ENCODE measurements around the gene DPEP1.

The DPEP1 gene

GRCh38 chr16:89655062-89655643, 41.7 kb downstream of the DPEP1 start:
- H3K79me2 ChIP-seq (ENCODE audit: control insufficient read depth, low read length) = peaks cover 76% of the 10 kb centered on the region
- H3F3A ChIP-seq (ENCODE audit: control insufficient read depth, insufficient read depth) = no peaks in the 10 kb centered on the region
- H3K9me3 ChIP-seq (ENCODE audit: control insufficient read depth, insufficient read depth, low read length) = no peaks in the 10 kb centered on the region
- H3K4me1 ChIP-seq (ENCODE audit: control insufficient read depth, low read length) = peaks cover 20% of the 10 kb centered on the region
- peaks cover 22% of the 10 kb centered on the region for H3K36me3 ChIP-seq (ENCODE audit: control insufficient read depth, low read length)
- no peak overlapping the region for H3K27ac ChIP-seq (ENCODE audit: low read depth, low read length)
- no peak overlapping the region for H3K4me3 ChIP-seq (ENCODE audit: low read length)
- no peak overlapping the region for H3K4me2 ChIP-seq (ENCODE audit: low read length)
- H4K20me1 ChIP-seq (ENCODE audit: control insufficient read depth, insufficient read depth, low read depth, low read length) = peaks cover 7% of the 10 kb centered on the region
- H3K27me3 ChIP-seq (ENCODE audit: control insufficient read depth, low read length) = no peaks in the 10 kb centered on the region
- no peaks in the 10 kb centered on the region for H3K9me2 ChIP-seq (replicated peaks; ENCODE audit: control insufficient read depth, low read length)
- TF ChIP-seq, protein P1, sequence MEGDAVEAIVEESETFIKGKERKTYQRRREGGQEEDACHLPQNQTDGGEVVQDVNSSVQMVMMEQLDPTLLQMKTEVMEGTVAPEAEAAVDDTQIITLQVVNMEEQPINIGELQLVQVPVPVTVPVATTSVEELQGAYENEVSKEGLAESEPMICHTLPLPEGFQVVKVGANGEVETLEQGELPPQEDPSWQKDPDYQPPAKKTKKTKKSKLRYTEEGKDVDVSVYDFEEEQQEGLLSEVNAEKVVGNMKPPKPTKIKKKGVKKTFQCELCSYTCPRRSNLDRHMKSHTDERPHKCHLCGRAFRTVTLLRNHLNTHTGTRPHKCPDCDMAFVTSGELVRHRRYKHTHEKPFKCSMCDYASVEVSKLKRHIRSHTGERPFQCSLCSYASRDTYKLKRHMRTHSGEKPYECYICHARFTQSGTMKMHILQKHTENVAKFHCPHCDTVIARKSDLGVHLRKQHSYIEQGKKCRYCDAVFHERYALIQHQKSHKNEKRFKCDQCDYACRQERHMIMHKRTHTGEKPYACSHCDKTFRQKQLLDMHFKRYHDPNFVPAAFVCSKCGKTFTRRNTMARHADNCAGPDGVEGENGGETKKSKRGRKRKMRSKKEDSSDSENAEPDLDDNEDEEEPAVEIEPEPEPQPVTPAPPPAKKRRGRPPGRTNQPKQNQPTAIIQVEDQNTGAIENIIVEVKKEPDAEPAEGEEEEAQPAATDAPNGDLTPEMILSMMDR (IDR thresholded peaks at IDR 0.05; ENCODE audit: low read depth, low read length, poor library complexity, severe bottlenecking) = no peak
- TF ChIP-seq EZH2phosphoT487 (IDR thresholded peaks at IDR 0.05; ENCODE audit: borderline replicate concordance, low read length) = no peak

- TF ChIP-seq, protein P1 (IDR thresholded peaks at IDR 0.05; ENCODE audit: low read depth, low read length, poor library complexity, severe bottlenecking) = no peak
- no peak for TF ChIP-seq EZH2phosphoT487 (IDR thresholded peaks at IDR 0.05; ENCODE audit: borderline replicate concordance, low read length)
- Histone ChIP-seq H3K4me2 (ENCODE audit: low read length) (peak overlapping the region; percentile 75), H3K27ac (ENCODE audit: low read depth, low read length) (no peak overlapping the region), H3K4me1 (ENCODE audit: control insufficient read depth, low read length) (peaks cover 20% of the 10 kb centered on the region), H3K36me3 (ENCODE audit: control insufficient read depth, low read length) (peaks cover 36% of the 10 kb centered on the region), H3F3A (ENCODE audit: control insufficient read depth, insufficient read depth) (no peaks in the 10 kb centered on the region), H3K9me2 (replicated peaks; ENCODE audit: control insufficient read depth, low read length) (no peaks in the 10 kb centered on the region), H3K4me3 (ENCODE audit: low read length) (peak overlapping the region; percentile 84), H3K79me2 (ENCODE audit: control insufficient read depth, low read length) (peaks cover 78% of the 10 kb centered on the region), H3K9me3 (ENCODE audit: control insufficient read depth, insufficient read depth, low read length) (no peaks in the 10 kb centered on the region), H4K20me1 (ENCODE audit: control insufficient read depth, insufficient read depth, low read depth, low read length) (peaks cover 7% of the 10 kb centered on the region), H3K27me3 (ENCODE audit: control insufficient read depth, low read length) (no peaks in the 10 kb centered on the region)
Observed at GRCh38 chr16:89656435-89657121, 43.1 kb downstream of the DPEP1 start.

DNA sequence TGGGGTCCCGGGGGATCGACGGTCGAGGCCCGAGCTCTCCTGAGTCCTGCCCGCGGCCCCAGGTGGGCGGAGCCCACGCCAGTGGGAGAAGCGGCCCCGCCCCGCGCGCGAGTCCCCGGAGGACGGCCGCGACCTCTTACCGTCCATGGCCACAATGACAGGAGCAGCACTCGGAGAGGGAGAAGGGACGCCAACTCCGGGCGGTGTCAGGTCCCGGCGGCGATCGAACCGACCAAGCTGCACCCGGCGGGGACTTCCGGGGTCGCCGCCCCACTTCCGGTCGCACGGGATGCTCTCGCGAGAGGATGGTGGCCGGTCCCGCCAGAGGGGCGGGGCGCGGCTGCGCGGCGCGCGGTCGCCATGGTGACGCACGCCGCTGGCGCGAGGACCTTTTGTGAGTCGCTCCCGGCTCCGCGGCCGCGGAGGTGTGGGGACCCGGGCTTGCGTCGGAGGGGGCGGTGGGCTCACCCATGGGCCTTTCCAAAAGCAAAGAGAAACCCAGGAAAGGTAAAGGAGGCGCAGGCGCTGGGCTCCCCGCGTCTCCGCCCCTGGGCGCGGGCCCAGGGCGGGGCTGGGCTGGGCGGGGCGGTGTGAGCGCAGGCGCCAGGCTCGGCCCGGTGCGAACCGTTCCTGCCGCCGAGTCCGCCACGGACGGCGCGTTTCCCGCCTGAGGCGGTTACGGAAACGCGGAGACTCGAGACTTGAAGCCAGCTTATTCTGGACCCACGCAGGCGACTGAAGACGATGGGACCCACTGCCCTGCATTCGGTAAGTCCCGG, 44.2 kb downstream of the DPEP1 start, which contains the start of the genes CHMP1A and SPATA33:
TSS of gene CHMP1A (minus strand) at position 267 of the 779 bp plus-strand sequence. CDS start at position 147, 120 bp downstream.
TSS of gene SPATA33 (plus strand) at position 395 of the 779 bp plus-strand sequence. CDS start at position 471, 76 bp downstream.
- Histone ChIP-seq H3K79me2 (ENCODE audit: control insufficient read depth, low read length) (peaks cover 70% of the 10 kb centered on the region), H3K4me2 (ENCODE audit: low read length) (peak within 1 kb of the TSS; percentile 75), H3K36me3 (ENCODE audit: control insufficient read depth, low read length) (peaks cover 31% of the 10 kb centered on the region), H3K27ac (ENCODE audit: low read depth, low read length) (peak within 1 kb of the TSS; percentile 43), H3K9me3 (ENCODE audit: control insufficient read depth, insufficient read depth, low read length) (no peaks in the 10 kb centered on the region), H3F3A (ENCODE audit: control insufficient read depth, insufficient read depth) (no peaks in the 10 kb centered on the region), H3K9me2 (replicated peaks; ENCODE audit: control insufficient read depth, low read length) (no peaks in the 10 kb centered on the region), H4K20me1 (ENCODE audit: control insufficient read depth, insufficient read depth, low read depth, low read length) (peaks cover 7% of the 10 kb centered on the region), H3K27me3 (ENCODE audit: control insufficient read depth, low read length) (no peaks in the 10 kb centered on the region), H3K4me1 (ENCODE audit: control insufficient read depth, low read length) (peaks cover 20% of the 10 kb centered on the region), H3K4me3 (ENCODE audit: low read length) (peak within 1 kb of the TSS; percentile 84)
- TF ChIP-seq, protein P1 (IDR thresholded peaks at IDR 0.05; ENCODE audit: low read depth, low read length, poor library complexity, severe bottlenecking) = no peak
- TF ChIP-seq EZH2phosphoT487 (IDR thresholded peaks at IDR 0.05; ENCODE audit: borderline replicate concordance, low read length) = no peak

All from DOHH2 (cell line).